SK-N-SH (cell line): ENCODE measurements around the gene IGFBP7. TPM values are rescaled to one million over a fixed set of nuclear protein-coding genes. Genes with fewer than 3 reads are reported as not detected.
A peak's percentile ranks its signal among the peaks of the same experiment; 100 is the strongest.

ENCODE experiments used
- CTCF ChIA-PET: fragments of 300-600, 350-600 bp; formaldehyde crosslinking; extraction: SDS; loops from one replicate; lab custom pipeline; 2021; lab: Yijun Ruan, JAX
- POLR2A ChIA-PET: fragments of 350-600 bp; sonication (Branson Sonifier 250); formaldehyde crosslinking; extraction: SDS; loops from one replicate; lab custom pipeline; 2020; ENCODE audit warnings: antibody characterized with exemption, inconsistent platforms; lab: Yijun Ruan, JAX
- DNase-seq: peaks from one replicate; pipeline ENCODE4 v3.0.0; 2012
- H2AFZ ChIP-seq: fragments of 200-600 bp; sonication (generic); 2 replicates; pipeline ENCODE4 v1.8.1; 2016; ENCODE audit warnings: antibody characterized with exemption, mild to moderate bottlenecking, low read depth
- H3F3A ChIP-seq: fragments of 200-600 bp; sonication (generic); replicated peaks from 2 replicates; pipeline ENCODE3; 2016; ENCODE audit warnings: antibody characterized with exemption, mild to moderate bottlenecking; ENCODE audit not compliant: insufficient read depth
- H3K27ac ChIP-seq, 2 experiments: fragments of 200-500 bp in 1 of 2; fragments of 200-600 bp in 1 of 2; sonication (Bioruptor generic) in 1 of 2; sonication (generic), shearing (Covaris generic) in 1 of 2; 2 replicates each; pipeline versions ENCODE4 v1.5.1 to v1.6.1; 2014 to 2016; ENCODE audit warnings: low read depth in 2 of 2, inconsistent platforms in 1 of 2, low read length in 1 of 2, mild to moderate bottlenecking in 1 of 2, mixed read lengths in 1 of 2
- H3K27me3 ChIP-seq: fragments of 200-600 bp; sonication (generic), shearing (Covaris generic); 2 replicates; pipeline ENCODE4 v1.6.1; 2016; ENCODE audit warnings: mixed run types; ENCODE audit not compliant: insufficient read depth
- H3K36me3 ChIP-seq, 2 experiments: fragments of 200-500 bp in 1 of 2; fragments of 200-600 bp in 1 of 2; sonication (Bioruptor generic) in 1 of 2; sonication (generic) in 1 of 2; replicated peaks in 1 of 2; 2 replicates each; pipeline versions ENCODE3 to v1.5.1; 2014 to 2016; ENCODE audit warnings: low read length in 1 of 2, mild to moderate bottlenecking in 1 of 2; ENCODE audit not compliant: insufficient read depth in 2 of 2, control insufficient read depth in 1 of 2
- H3K4me1 ChIP-seq, 2 experiments: fragments of 200-500 bp in 1 of 2; fragments of 200-600 bp in 1 of 2; sonication (Bioruptor generic) in 1 of 2; sonication (generic), shearing (Covaris generic) in 1 of 2; 2 replicates each; pipeline versions ENCODE4 v1.5.1 to v1.6.1; 2014 to 2016; ENCODE audit warnings: low read depth in 1 of 2, low read length in 1 of 2, mixed run types in 1 of 2; ENCODE audit not compliant: insufficient read depth in 2 of 2, control insufficient read depth in 1 of 2
- H3K4me2 ChIP-seq: fragments of 200-600 bp; sonication (generic), shearing (Covaris generic); 2 replicates; pipeline ENCODE4 v1.6.1; 2017; ENCODE audit warnings: mixed run types
- H3K4me3 ChIP-seq, 2 experiments: fragments of 200-500 bp in 1 of 2; fragments of 200-600 bp in 1 of 2; sonication (Bioruptor generic) in 1 of 2; sonication (generic), shearing (Covaris generic) in 1 of 2; 2 replicates each; pipeline versions ENCODE4 v1.5.1 to v1.8.1; 2014 to 2016; ENCODE audit warnings: low read depth in 2 of 2, inconsistent platforms in 1 of 2, low read length in 1 of 2, mild to moderate bottlenecking in 1 of 2, mixed read lengths in 1 of 2, moderate library complexity in 1 of 2
- H3K79me2 ChIP-seq: fragments of 200-600 bp; sonication (generic); 2 replicates; pipeline ENCODE4 v1.8.1; 2017; ENCODE audit warnings: mild to moderate bottlenecking; ENCODE audit not compliant: insufficient read depth
- H3K9ac ChIP-seq: fragments of 200-600 bp; sonication (generic); 2 replicates; pipeline ENCODE4 v1.6.1; 2017; ENCODE audit warnings: mixed run types
- H3K9me2 ChIP-seq: fragments of 200-600 bp; sonication (generic); 2 replicates; pipeline ENCODE4 v1.6.1; 2017; ENCODE audit warnings: mixed run types
- H3K9me3 ChIP-seq: fragments of 200-600 bp; sonication (generic); 2 replicates; pipeline ENCODE4 v1.6.1; 2017; ENCODE audit warnings: mixed run types, mild to moderate bottlenecking, moderate library complexity
- H4K20me1 ChIP-seq: fragments of 200-600 bp; sonication (generic); 2 replicates; pipeline ENCODE4 v1.6.1; 2017; ENCODE audit warnings: mild to moderate bottlenecking, mixed run types; ENCODE audit not compliant: insufficient read depth
- CHD2 ChIP-seq: fragments of 150-350 bp; IDR thresholded peaks from 2 replicates; pipeline ENCODE4 v1.6.1; 2018; ENCODE audit warnings: low read length; ENCODE audit not compliant: partially characterized antibody
- EP300 ChIP-seq, 2 experiments: IDR thresholded peaks; 2 replicates each; pipeline versions ENCODE4 v1.4.0 to v1.6.1; 2012; ENCODE audit warnings: borderline replicate concordance in 1 of 2, low read depth in 1 of 2, low read length in 1 of 2
- FOSL2 ChIP-seq: IDR thresholded peaks from 2 replicates; pipeline ENCODE4 v1.4.0; 2012; ENCODE audit warnings: low read depth, mild to moderate bottlenecking, moderate library complexity, borderline replicate concordance
- FOXJ3 ChIP-seq: sonication (generic); formaldehyde crosslinking; IDR thresholded peaks from 2 replicates; pipeline ENCODE4 v1.5.1; 2020; ENCODE audit warnings: mild to moderate bottlenecking, missing genetic modification reagents
- FOXM1 ChIP-seq: IDR thresholded peaks from 2 replicates; pipeline ENCODE4 v1.4.0; 2012; ENCODE audit warnings: low read depth, mild to moderate bottlenecking
- IRF3 ChIP-seq: fragments of 150-350 bp; IDR thresholded peaks from 2 replicates; pipeline ENCODE4 v1.6.1; 2016; ENCODE audit warnings: mild to moderate bottlenecking, low read depth, low read length
- JUND ChIP-seq: IDR thresholded peaks from 2 replicates; pipeline ENCODE4 v1.4.0; 2012
- NFIC ChIP-seq: IDR thresholded peaks from 2 replicates; pipeline ENCODE4 v1.4.0; 2012; ENCODE audit warnings: borderline replicate concordance
- RCOR1 ChIP-seq: fragments of 150-350 bp; IDR thresholded peaks from 2 replicates; pipeline ENCODE4 v1.6.1; 2017; ENCODE audit warnings: antibody characterized with exemption, low read length
- SMC3 ChIP-seq: IDR thresholded peaks from 2 replicates; pipeline ENCODE4 v1.6.1; 2012; ENCODE audit warnings: low read depth, low read length, improper control_type of control experiment
- TAF1 ChIP-seq: IDR thresholded peaks from 2 replicates; pipeline ENCODE4 v1.6.1; 2012; ENCODE audit warnings: low read depth, mild to moderate bottlenecking, low read length, moderate library complexity, borderline replicate concordance
- USF2 ChIP-seq: fragments of 150-350 bp; IDR thresholded peaks from 2 replicates; pipeline ENCODE4 v1.6.1; 2017; ENCODE audit warnings: antibody characterized with exemption, low read length, low read depth, borderline replicate concordance
- WGBS: methylation state at CpG from one replicate; pipeline ENCODE4 v1.1.6; 2017; ENCODE audit warnings: low lambda C conversion rate; 5-methylcytosine and 5-hydroxymethylcytosine counted together
- polyA plus RNA-seq, 3 experiments: library from polyadenylated mRNA; depleted of rRNA; stranded (reverse); fragments of >200 nt; gene quantifications; 2 replicates each; pipeline ENCODE4 v1.2.3, GENCODE V29; 2012

Gene IGFBP7
- polyA plus RNA-seq, 1 of the 3 experiments (the other 2 are of a cell fraction), result 0.38 TPM

- TF ChIP-seq EP300 (IDR thresholded peaks at IDR 0.05; ENCODE audit: borderline replicate concordance in 1 of 2, low read depth in 1 of 2, low read length in 1 of 2) (no peak), SMC3 (no peak), NFIC (peak; percentile 15; the same call in 1 of the 2 replicates)
- Histone ChIP-seq H3K9me3 (no peaks in the 10 kb centered on the region), H3K9me2 (no peaks in the 10 kb centered on the region), H3K4me2 (peak overlapping the region; percentile 67), H2AFZ (peak overlapping the region; percentile 7; the same call in 1 of the 2 replicates), H3K9ac (peak overlapping the region; percentile 73; the same call in 1 of the 2 replicates), H4K20me1 (no peaks in the 10 kb centered on the region), H3F3A (peaks cover 29% of the 10 kb centered on the region), H3K4me1 (peaks cover 20 to 31% of the 10 kb centered on the region in 2 experiments), H3K36me3 (no peaks in the 10 kb centered on the region), H3K79me2 (no peaks in the 10 kb centered on the region), H3K27ac (peak overlapping the region; percentile 77 to 96; a peak in 3 of 4 replicates), H3K27me3 (no peaks in the 10 kb centered on the region), H3K4me3 (peak overlapping the region in 1 of 2 experiments; percentile 7; a peak in 1 of 4 replicates)
- POLR2A ChIA-PET, result no interaction called here
- no peak for DNase-seq
- CTCF ChIA-PET, result interaction anchor here (0.9 to 1.4 kb wide), 2 partner anchors 10 to 45 kb away, joined by 3 to 6 read pairs; no protein-coding TSS in a partner anchor
- 19% methylated on average over 8 of the region's 8 CpGs for WGBS
Observed at GRCh38 chr4:57119054-57119651, 9.0 kb upstream of the IGFBP7 start.

- Histone ChIP-seq H3K36me3 (no peaks in the 10 kb centered on the region), H3F3A (peaks cover 29% of the 10 kb centered on the region), H3K9me3 (no peaks in the 10 kb centered on the region), H3K4me1 (peaks cover 17 to 31% of the 10 kb centered on the region in 2 experiments), H2AFZ (0 out of 2 replicates have a peak overlapping the region, but pooled peaks have one; percentile 3), H3K9me2 (no peaks in the 10 kb centered on the region), H3K4me2 (0 out of 2 replicates have a peak overlapping the region, but pooled peaks have one; percentile 67), H3K9ac (no peak overlapping the region; the same call in 1 of the 2 replicates), H4K20me1 (no peaks in the 10 kb centered on the region), H3K79me2 (no peaks in the 10 kb centered on the region), H3K27ac (peak overlapping the region in 1 of 2 experiments; percentile 96; a peak in 2 of 4 replicates), H3K4me3 (no peak overlapping the region), H3K27me3 (no peaks in the 10 kb centered on the region)
- CTCF ChIA-PET, result interaction anchor here (1.0 to 1.1 kb wide), 2 partner anchors 40 to 46 kb away, joined by 3 read pairs; no protein-coding TSS in a partner anchor
- no peak for DNase-seq
- TF ChIP-seq USF2 (no peak), RCOR1 (no peak), FOXM1 (no peak), TAF1 (no peak), IRF3 (no peak), FOXJ3 (CRISPR knock-in tag) (no peak), FOSL2 (no peak), EP300 (IDR thresholded peaks at IDR 0.05; ENCODE audit: borderline replicate concordance in 1 of 2, low read depth in 1 of 2, low read length in 1 of 2) (no peak), SMC3 (no peak), JUND (no peak), CHD2 (no peak)
- 58% methylated on average over 2 of the region's 2 CpGs for WGBS
- POLR2A ChIA-PET, result no interaction called here
Observed at GRCh38 chr4:57117491-57117890, 7.3 kb upstream of the IGFBP7 start.
